Muscle layer of duodenum (tissue), 2 donors: ENCODE data around the gene EHBP1L1.
"Not testable (repeated sequence)": the region's sequence is repeated elsewhere in the genome, so short reads cannot be mapped to it uniquely, and the experiment has no call there.

ENCODE experiments used
- H3K27ac ChIP-seq: one replicate; pipeline ENCODE4 v1.7.0; 2013; ENCODE audit warnings: mild to moderate bottlenecking, low read length
- H3K27me3 ChIP-seq: one replicate; pipeline ENCODE4 v1.7.0; 2013; ENCODE audit warnings: low read depth, mild to moderate bottlenecking, control low read depth, low read length
- H3K36me3 ChIP-seq, 2 donors: one replicate each; pipeline ENCODE4 v1.7.0; 2013; ENCODE audit warnings: low read length in 2 of 2, control low read depth in 1 of 2, mild to moderate bottlenecking in 1 of 2; ENCODE audit not compliant: insufficient read depth in 2 of 2, control insufficient read depth in 1 of 2
- H3K4me1 ChIP-seq, 2 donors: one replicate each; pipeline ENCODE4 v1.7.0; 2013; ENCODE audit warnings: low read length in 2 of 2, mild to moderate bottlenecking in 2 of 2, control low read depth in 1 of 2, moderate library complexity in 1 of 2; ENCODE audit not compliant: insufficient read depth in 2 of 2, control insufficient read depth in 1 of 2
- H3K4me3 ChIP-seq, 2 donors: one replicate each; pipeline ENCODE4 v1.7.0; 2013; ENCODE audit warnings: low read length in 2 of 2, low read depth in 1 of 2, mild to moderate bottlenecking in 1 of 2
- H3K9me3 ChIP-seq, 2 donors: one replicate each; pipeline ENCODE4 v1.7.0; 2013; ENCODE audit warnings: low read length in 2 of 2, control low read depth in 1 of 2, mild to moderate bottlenecking in 1 of 2; ENCODE audit not compliant: control insufficient read depth in 1 of 2
- donor health status: healthy.

EHBP1L1 gene

DNA sequence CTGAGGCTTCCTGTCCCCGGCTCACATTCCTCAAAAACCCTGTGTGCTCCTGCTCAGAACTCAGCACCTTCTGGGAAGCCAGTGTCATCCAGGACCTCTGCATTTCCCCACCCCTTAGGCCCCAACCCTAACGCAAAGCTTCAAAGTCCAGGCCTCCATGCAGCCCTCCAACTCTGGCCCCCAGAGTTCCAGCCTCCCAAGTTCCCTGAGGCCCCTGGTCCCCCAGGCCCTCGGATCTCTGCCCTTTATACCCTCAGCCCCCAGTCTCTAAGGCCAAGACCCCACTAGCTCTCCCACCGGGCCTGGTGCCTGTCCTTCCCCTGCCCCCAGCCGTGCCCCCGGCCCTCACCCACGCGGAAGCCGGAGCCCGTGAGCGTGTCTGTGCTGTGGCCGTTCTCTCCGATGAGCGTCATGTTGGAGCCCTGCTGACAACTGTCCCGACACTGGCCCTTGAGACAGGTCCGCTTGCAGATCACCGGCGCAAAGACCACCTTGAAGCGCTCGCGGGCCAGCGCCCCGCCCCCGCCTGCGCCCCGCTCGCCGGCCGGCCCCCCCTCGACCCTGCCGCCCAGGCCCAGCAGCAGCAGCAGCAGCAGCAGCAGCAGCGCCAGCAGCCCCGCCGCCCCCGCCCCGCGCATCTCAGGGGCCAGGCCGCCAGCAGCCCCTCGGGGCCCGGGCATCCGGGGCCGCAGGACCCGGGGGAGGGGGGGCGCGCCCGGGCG lies 18.4 kb upstream of the EHBP1L1 start:
- H3K4me1 ChIP-seq = peaks cover 14 to 64% of the 10 kb centered on the region in 2 donors

DNA sequence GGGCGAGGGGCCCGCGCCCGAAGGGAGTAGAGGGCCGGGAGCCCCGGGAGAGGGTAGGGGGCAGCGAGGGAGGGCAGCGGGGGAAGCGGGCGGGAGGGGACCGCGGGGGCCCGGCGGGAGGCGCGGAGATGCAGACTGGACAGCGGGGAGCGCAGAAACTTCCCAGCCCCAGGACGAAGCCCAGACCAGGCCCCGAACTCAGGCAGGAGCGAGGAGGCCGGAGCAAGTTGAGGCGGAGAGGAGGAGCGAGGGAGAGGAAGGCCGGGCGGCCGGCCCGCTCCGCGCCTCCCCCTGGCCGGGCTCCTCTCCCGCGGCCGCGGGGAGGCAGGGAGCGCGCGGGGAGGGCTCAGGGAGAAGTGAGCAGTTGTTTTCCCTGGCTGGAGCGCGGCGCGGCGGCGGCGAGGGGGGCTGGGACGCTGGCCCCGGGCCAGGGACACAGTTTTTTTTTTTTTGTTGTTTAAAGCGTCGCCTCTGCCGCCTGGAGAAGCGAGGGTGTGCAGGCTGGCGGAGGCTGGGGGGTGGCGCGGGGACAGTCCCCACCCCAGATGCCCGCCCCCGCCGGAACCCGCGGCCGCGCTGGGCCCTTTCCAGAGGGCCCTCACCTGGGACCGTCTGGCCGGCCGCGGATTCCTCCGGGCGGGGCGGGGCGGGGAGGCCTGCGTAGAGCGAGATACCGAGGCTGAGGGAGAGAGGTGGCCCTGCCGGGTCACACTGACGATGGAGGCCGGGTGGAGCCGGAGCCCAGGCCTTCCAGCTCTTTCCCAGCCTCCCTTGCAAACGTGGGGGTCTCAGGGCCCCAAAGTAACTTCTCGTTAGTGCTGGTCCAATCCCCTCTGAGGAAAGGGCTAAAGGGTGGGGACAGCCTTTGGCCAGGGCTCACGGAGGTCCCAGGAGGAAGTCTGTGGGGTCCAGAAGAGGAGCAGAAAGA lies 17.6 kb upstream of the EHBP1L1 start, which contains the start of gene LTBP3:
Gene LTBP3, minus strand, starts transcription at position 358 of the 928 bp plus-strand sequence. CDS start 400 bp downstream, outside the sequence.
- Histone ChIP-seq H3K4me1 (peaks cover 14 to 64% of the 10 kb centered on the region in 2 donors), H3K36me3 (no peaks in the 10 kb centered on the region), H3K27ac (peak within 1 kb of the TSS; percentile 69), H3K4me3 (peak within 1 kb of the TSS; percentile 44 to 66), H3K9me3 (no peaks in the 10 kb centered on the region), H3K27me3 (no peaks in the 10 kb centered on the region)

More for the DNA sequence above, 18.4 kb upstream of the EHBP1L1 start:
- Histone ChIP-seq H3K27me3 (no peaks in the 10 kb centered on the region), H3K4me3 (peak overlapping the region; percentile 44 to 66), H3K36me3 (no peaks in the 10 kb centered on the region), H3K9me3 (no peaks in the 10 kb centered on the region), H3K27ac (peak overlapping the region; percentile 58)

DNA sequence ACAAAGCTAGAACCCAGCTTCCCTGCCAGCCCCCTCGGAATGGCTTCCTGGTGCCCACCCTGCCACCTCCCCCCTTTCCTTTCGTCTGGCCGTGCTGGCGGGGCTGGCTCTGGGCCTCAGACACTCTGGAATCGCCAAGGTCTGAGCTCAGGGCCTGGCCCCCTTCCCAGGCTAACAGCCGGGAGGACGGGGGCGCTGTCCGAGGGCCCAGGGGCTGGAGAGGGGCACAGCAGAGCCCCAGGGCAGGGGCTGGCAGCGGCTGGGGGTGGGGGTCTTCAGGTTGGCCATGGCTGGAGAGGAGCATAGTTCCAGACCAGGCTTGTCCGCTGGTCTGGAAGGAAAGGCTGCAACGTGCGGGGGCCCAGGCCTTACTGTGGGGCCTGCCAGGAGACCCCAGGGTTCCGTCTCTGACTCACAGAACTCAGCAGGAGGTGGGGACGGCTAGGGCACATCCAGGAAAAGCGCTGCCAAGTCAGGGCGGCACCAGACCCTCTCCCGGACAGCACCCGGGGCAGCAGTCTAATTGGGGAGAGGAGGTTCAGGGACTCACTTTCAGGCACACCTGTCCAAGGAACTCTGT lies 16.8 kb upstream of the EHBP1L1 start:
- H3K27ac ChIP-seq = peak overlapping the region; percentile 69
- H3K9me3 ChIP-seq = no peaks in the 10 kb centered on the region
- peaks cover 14 to 64% of the 10 kb centered on the region in 2 donors for H3K4me1 ChIP-seq
- H3K36me3 ChIP-seq = no peaks in the 10 kb centered on the region
- H3K27me3 ChIP-seq = no peaks in the 10 kb centered on the region
- H3K4me3 ChIP-seq = peak overlapping the region in 1 of 2 donors; percentile 66

DNA sequence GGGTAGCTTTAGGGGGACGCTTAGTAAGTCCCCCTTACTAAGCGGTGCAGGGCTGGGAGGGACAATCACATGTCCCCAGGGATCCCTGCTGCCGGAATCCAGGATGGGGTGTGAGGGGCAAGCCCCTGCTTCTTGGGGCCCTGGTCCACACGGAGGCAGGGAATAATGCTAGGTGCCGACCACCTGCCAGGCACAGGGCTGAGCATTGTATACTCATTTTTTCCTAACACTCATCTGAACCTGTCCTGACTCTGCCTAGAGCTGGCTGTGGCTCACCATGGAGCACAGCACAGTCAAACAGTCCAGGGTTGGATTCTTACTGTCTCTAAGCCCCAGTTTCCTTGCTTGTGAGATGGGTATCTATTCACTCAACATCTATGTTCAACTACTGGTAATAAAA lies 16.3 kb upstream of the EHBP1L1 start:
- H3K4me3 ChIP-seq = no peak overlapping the region
- peak overlapping the region; percentile 69 for H3K27ac ChIP-seq
- H3K27me3 ChIP-seq = no peaks in the 10 kb centered on the region
- H3K4me1 ChIP-seq = peaks cover 14 to 60% of the 10 kb centered on the region in 2 donors
- H3K36me3 ChIP-seq = no peaks in the 10 kb centered on the region
- H3K9me3 ChIP-seq = no peaks in the 10 kb centered on the region

DNA sequence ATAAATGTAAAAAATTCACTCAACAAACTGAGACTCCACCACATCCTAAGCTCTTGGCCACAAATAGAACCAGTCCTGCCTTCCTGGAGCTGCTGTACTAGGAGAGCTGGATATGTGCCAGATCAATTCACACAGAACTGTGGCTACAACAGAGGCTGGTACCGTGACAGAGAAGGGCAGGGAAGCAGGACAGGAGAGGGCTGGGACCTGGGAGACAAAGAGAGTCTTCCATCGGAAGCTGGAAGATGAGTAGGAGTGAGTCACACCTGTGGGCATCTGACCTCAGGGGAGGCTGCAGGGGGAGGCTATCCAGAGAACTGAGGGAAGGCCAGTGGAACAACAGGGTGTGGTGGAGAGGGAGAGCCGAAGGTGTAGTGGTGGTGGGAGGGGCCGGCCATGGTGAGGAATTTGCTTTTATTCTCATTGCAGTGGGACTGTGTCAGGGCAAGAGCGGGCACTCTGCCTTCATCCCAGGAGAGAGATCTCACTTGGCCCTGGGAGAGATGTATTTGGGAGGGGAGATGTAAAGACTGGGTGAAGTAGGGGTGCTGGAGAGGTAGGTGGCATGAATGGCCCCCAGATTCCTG lies 15.8 kb upstream of the EHBP1L1 start:
- no peaks in the 10 kb centered on the region for H3K36me3 ChIP-seq
- peak overlapping the region; percentile 14 for H3K27ac ChIP-seq
- H3K27me3 ChIP-seq = no peaks in the 10 kb centered on the region
- H3K4me1 ChIP-seq = peaks cover 14 to 55% of the 10 kb centered on the region in 2 donors
- no peaks in the 10 kb centered on the region for H3K9me3 ChIP-seq
- no peak overlapping the region for H3K4me3 ChIP-seq

DNA sequence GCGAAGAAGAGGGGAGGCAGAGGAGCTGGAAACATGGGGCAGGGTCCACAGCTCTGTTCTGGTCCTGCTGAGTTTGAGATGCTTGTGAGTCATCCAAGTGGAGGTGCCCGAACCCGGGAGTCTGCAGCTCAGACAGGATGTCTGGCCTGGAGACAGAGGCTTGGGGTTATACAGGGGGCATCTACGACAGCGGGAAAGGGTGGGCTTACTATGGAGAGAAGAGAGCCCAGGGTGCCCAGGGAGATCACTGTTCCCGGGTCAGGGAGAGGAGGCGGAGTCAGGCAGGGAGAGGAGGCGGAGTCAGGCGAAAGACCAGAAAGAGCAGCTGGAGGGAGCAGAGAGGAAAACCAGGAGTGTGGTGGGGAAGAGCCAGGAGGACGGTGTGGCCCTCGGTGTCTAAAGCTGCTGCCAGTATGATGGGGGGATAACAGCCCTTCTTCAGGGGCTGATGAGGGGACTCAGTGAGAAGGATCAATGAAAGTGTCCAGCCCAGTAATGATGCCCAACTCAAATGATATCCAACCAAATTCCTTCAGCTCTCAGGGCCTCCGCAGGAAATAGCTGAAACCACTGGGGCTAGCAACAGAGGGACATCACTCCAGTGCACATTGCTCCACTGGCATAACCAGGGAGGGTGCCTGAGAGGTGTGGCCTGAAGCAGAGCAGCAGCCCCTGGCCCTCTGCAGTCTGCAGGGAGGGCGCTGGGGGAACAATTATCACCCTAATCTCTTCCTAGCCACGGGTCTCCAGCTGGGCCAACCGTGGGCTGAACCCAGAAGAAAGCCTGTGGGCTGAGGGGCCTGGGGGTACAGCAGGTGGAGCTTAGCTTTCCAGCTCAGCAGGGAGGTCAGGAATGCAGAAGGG lies 15.1 kb upstream of the EHBP1L1 start:
- Histone ChIP-seq H3K4me3 (no peak overlapping the region), H3K27ac (peak overlapping the region; percentile 14), H3K9me3 (no peaks in the 10 kb centered on the region), H3K4me1 (peaks cover 14 to 48% of the 10 kb centered on the region in 2 donors), H3K27me3 (no peaks in the 10 kb centered on the region), H3K36me3 (no peaks in the 10 kb centered on the region)

DNA sequence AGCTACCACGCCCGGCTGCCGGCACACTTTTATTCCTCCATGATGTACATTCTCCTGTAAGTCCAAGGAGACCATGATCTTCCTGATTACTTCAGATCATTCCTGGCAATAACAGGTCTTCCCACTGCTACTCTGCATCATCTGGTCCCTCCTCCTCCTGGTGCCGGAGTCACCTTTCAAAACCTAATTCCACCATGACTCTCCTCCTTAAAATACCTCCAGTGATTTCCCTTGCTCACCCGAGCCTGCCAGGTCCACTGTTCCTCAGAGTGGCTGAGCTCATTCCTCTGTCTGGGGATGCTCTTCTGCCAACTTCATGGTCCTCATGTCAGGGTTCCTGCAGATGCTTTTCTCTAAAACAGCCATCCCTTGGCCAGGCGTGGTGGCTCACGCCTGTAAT lies 13.8 kb upstream of the EHBP1L1 start:
- Histone ChIP-seq H3K4me3 (no peak overlapping the region), H3K9me3 (no peaks in the 10 kb centered on the region), H3K36me3 (no peaks in the 10 kb centered on the region), H3K27me3 (no peaks in the 10 kb centered on the region), H3K4me1 (peaks cover 14 to 35% of the 10 kb centered on the region in 2 donors), H3K27ac (no peak overlapping the region)

DNA sequence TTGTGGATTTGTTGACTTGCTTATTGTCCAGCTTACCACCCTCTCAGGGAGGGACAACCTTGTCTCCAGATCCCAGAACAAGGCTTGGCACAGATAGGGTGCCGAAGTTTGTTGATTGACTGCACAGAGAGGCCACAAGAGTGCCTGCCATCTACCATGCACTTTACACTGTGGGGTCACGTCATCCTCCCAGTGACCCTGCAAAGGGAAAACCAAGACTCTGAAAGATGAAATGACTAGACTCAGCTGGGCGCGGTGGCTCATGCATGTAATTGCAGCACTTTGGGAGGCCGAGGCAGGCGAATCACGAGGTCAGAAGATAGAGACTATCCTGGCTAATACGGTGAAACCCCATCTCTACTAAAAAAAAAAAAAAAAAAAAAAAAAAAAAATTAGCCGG lies 13.1 kb upstream of the EHBP1L1 start:
- Histone ChIP-seq H3K9me3 (no peaks in the 10 kb centered on the region), H3K4me3 (no peak overlapping the region), H3K27me3 (no peaks in the 10 kb centered on the region), H3K4me1 (peaks cover 14 to 33% of the 10 kb centered on the region in 2 donors), H3K36me3 (no peaks in the 10 kb centered on the region), H3K27ac (no peak overlapping the region)

DNA sequence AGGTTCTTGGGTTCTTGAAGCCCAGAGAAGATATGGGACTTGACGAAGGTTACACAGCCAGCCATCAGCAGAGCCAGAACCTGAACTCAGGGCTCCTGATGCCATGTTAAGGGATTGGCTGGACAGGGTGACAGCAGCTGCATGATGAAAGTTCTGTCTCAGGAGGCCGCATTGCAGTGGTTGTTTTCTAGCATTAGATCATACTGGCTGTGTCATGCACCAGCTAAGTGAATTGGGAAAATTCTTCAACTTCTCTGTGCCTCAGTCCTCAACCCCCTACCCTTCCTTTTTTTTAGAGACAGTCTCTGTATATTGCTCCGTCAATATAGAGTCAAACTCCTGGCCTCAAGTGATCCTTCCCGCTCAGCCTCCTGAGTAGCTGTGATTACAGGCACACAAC lies 12.3 kb upstream of the EHBP1L1 start:
- H3K36me3 ChIP-seq = no peaks in the 10 kb centered on the region
- peaks cover 15 to 40% of the 10 kb centered on the region in 2 donors for H3K4me1 ChIP-seq
- no peak overlapping the region for H3K27ac ChIP-seq
- no peaks in the 10 kb centered on the region for H3K27me3 ChIP-seq
- H3K4me3 ChIP-seq = no peak overlapping the region
- H3K9me3 ChIP-seq = no peaks in the 10 kb centered on the region

DNA sequence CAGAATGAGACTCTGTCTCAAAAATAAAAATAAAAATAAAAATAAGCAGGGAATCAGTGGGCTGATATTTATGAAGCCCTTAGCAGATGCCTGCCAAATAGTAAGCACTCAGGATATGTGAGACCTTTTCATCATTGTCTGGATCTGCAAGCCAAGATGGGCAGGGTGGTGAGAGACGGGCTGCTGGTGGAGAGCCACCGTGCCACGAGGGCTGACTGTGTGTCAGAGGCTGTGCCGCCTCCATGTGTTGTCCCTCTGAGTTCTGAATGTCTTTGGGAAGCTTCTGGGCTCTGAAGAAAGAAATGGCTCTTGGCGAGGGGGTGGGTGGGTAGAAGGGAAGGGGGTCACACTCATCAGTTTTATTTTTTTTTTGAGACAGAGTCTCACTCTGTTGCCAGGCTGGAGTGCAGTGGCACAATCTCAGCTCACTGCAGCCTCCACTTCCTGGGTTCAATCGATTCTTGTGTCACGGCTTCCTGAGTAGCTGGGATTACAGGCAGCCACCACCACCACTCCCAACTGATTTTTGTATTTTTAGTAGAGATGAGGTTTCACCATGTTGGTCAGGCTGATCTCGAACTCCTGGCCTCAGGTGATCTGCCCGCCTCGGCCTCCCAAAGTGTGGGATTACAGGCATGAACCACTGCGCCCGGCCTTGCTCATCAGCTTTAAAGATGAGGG lies 10.8 kb upstream of the EHBP1L1 start:
- H3K27me3 ChIP-seq, H3K36me3 ChIP-seq, H3K9me3 ChIP-seq, H3K4me3 ChIP-seq, H3K27ac ChIP-seq: not testable (repeated sequence)
- H3K4me1 ChIP-seq = peaks cover 12 to 36% of the 10 kb centered on the region in 2 donors
